NCI-H226 (cell line): ENCODE measurements around the gene EIF1AX.
A peak's percentile ranks its signal among the peaks of the same experiment; 100 is the strongest.

ENCODE experiments used
- DNase-seq: peaks from one replicate; pipeline ENCODE4 v3.0.0-alpha.2; 2015

Gene EIF1AX

DNA sequence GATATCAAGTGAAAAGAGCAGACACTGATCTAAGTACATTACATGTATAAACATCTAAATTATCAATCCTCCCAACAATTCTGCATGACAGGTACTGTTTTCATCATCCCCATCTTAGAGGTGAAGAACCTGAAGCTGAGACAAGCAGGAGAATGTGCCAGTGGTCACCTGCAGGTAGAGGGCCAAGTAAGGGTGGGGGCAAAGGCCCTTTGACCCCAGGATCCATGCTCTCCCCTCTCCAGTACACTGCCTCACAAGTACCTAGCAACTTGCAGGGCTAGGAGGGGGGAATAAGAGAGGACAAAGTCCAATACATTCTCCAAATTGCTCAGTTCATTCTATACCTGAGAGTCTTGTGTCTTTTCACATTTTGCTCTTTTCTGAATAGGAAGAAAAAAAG, 16.7 kb downstream of the EIF1AX start:
- DNase-seq: no peak

- peak; percentile 11 for DNase-seq
Observed at GRCh38 chrX:20118065-20118824, 23.4 kb downstream of the EIF1AX start.

DNA sequence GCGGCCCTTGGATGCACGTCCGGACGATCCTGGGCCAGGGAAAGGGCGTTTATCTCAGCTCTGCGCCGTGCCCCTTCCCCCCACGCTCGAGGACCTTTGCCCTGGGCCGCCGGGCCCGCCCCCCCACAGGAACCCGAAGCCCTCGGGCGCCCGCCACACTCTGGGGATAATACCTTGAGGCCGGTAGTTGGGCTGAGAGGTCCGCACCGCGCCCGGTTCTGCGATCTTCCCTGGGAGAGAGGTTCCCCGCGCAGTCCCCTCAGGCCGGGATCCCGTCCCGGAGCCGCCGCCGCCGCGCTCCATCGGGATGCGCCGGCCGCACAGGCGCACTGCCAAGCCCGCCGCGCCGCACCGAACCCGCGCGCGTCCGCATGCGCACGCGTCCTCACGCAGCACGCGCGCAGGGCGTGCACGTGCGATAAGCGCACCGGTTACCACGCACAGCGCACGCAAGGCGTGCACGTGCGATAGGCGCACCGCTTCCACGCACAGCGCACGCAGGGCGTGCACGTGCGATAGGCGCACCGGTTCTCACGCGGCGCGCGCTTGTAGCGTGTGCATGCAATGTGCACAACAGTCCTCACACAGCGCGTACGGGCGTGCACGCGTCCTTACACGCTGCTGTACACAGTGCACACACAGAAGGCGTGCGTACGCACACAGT, 24.9 kb downstream of the EIF1AX start, which contains the start of gene MAP7D2:
Gene MAP7D2, minus strand, starts transcription at position 331 of the 664 bp plus-strand sequence. Its CDS starts 28 bp downstream, at position 303.
- DNase-seq: no peak

- no peak for DNase-seq
Observed at GRCh38 chrX:20116087-20116576, 25.5 kb downstream of the EIF1AX start.

DNA sequence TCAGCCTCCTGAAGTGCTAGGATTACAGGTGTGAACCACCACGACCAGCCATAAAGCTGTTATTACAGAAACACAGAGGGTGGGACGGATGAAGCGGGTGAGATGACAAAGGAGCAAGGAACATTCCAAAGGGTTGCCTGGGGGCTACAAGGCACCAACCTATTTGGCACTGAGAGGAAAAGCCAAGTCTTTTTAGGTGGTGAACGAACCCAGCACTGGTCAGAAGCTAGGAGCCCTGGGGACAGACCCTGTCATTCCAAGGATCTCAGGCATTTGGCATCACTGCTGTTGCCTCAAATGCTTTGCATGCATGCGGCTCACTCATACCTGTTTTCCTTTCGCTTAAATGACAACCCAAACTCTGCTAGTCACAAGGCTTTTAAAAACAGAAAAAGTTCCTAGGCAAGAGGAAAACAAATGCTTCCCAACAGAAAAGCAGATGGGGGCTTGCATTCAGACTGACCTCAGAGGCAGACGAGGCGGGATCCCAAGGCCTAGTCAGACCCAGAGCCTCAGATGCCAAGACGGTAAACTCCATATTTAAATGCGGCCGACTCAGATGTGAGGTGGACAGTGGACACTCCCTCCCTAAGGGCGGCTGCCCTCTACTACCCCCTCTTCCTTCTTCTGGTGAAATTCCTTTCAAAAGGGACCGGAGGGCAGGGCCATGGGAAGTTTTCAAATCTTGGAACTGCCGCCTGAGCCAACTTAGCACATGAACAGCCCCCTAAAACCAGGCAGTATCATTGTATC, 29.4 kb downstream of the EIF1AX start:
- DNase-seq: no peak

DNA sequence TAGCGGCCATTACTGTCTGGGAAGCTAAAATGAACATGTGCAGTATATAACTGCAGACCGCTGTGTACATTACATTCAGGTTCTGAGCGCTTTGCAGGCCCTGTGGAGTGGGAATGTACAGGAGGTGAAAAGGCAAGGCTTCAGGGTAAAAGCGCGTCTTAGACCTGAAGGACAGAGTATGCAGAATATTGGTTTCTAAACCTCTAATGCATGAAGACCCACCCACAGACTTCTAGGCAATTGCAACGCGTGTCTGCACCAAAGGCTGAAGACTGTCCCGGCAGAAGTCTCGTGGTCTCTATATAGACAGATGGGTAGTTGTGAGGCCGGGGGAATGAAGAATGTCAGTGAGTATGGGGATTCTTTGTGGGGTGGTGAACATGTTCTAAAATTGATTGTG, 30.4 kb downstream of the EIF1AX start:
- DNase-seq: no peak

- DNase-seq: no peak
Observed at GRCh38 chrX:20101934-20102581, 39.6 kb downstream of the EIF1AX start.

- DNase-seq: no peak
Observed at GRCh38 chrX:20091499-20091898, 50.1 kb downstream of the EIF1AX start.

- DNase-seq: no peak
Observed at GRCh38 chrX:20089845-20090244, 51.8 kb downstream of the EIF1AX start.

- no peak for DNase-seq
Observed at GRCh38 chrX:20080277-20080676, 61.4 kb downstream of the EIF1AX start.
